ENCODE measurements around the gene P2RY8.
"Not testable (repeated sequence)": the region's sequence is repeated elsewhere in the genome, so short reads cannot be mapped to it uniquely, and the experiment has no call there.

Gene P2RY8

DNA sequence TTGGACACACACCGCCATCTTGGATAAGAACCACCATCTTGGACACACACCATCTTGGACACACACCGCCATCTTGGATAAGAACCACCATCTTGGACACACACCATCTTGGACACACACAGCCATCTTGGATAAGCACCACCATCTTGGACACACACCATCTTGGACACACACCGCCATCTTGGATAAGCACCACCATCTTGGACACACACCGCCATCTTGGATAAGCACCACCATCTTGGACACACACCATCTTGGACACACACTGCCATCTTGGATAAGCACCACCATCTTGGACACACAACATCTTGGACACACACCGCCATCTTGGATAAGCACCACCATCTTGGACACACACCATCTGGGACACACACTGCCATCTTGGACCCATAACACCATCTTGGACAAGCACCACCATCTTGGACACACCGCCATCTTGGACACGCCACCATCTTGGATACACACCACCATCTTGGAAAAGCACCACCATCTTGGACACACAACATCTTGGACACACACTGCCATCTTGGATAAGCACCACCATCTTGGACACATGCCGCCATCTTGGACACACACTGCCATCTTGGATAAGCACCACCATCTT, 88.9 kb downstream of the P2RY8 start:
- TF ChIP-seq, protein P1, sequence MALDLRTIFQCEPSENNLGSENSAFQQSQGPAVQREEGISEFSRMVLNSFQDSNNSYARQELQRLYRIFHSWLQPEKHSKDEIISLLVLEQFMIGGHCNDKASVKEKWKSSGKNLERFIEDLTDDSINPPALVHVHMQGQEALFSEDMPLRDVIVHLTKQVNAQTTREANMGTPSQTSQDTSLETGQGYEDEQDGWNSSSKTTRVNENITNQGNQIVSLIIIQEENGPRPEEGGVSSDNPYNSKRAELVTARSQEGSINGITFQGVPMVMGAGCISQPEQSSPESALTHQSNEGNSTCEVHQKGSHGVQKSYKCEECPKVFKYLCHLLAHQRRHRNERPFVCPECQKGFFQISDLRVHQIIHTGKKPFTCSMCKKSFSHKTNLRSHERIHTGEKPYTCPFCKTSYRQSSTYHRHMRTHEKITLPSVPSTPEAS (tag by site-specific recombination; IDR thresholded peaks at IDR 0.05): peak; percentile 85
- TF ChIP-seq YY1 (tag by site-specific recombination; IDR thresholded peaks at IDR 0.05) (peak; percentile 99; the same call in 1 of the 2 replicates), ZNF707 (tag by site-specific recombination; IDR thresholded peaks at IDR 0.05) (peak; percentile 11; the same call in 1 of the 2 replicates), ZNF324 (tag by site-specific recombination; IDR thresholded peaks at IDR 0.05) (0 out of 2 replicates have a peak, but pooled peaks have one; percentile 39), ZNF157 (tag by site-specific recombination; IDR thresholded peaks at IDR 0.05) (0 out of 2 replicates have a peak, but pooled peaks have one; percentile 28), YY2 (tag by site-specific recombination; IDR thresholded peaks at IDR 0.05) (peak; percentile 98)
- TF ChIP-seq, protein P2, sequence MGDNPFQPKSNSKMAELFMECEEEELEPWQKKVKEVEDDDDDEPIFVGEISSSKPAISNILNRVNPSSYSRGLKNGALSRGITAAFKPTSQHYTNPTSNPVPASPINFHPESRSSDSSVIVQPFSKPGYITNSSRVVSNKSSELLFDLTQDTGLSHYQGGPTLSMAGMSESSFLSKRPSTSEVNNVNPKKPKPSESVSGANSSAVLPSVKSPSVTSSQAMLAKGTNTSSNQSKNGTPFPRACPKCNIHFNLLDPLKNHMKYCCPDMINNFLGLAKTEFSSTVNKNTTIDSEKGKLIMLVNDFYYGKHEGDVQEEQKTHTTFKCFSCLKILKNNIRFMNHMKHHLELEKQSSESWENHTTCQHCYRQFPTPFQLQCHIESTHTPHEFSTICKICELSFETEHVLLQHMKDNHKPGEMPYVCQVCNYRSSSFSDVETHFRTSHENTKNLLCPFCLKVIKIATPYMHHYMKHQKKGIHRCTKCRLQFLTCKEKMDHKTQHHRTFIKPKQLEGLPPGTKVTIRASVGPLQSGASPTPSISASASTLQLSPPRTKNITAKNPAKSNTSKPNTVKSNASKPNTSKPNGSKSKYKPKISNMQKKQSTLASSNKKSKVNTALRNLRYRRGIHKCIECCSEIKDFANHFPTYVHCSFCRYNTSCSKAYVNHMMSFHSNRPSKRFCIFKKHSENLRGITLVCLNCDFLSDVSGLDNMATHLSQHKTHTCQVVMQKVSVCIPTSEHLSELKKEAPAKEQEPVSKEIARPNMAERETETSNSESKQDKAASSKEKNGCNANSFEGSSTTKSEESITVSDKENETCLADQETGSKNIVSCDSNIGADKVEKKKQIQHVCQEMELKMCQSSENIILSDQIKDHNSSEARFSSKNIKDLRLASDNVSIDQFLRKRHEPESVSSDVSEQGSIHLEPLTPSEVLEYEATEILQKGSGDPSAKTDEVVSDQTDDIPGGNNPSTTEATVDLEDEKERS (tag by site-specific recombination; IDR thresholded peaks at IDR 0.05): peak; percentile 96
- H3K4me1 ChIP-seq (ENCODE audit: control insufficient read depth, insufficient read depth, low read length); H3K27ac ChIP-seq (ENCODE audit: extremely low read depth, low read depth, low read length); POLR2A ChIA-PET; H3K9me3 ChIP-seq (ENCODE audit: control insufficient read depth, insufficient read depth, low read depth, low read length); CTCF ChIA-PET; H3K4me3 ChIP-seq (ENCODE audit: low read depth, low read length): not testable (repeated sequence)
- peaks cover 0 to 18% of the 10 kb centered on the region in 2 experiments; a peak in 1 of 3 replicates for H3K36me3 ChIP-seq (ENCODE audit: control insufficient read depth in 2 of 2, insufficient read depth in 1 of 2, low read length in 2 of 2)

DNA sequence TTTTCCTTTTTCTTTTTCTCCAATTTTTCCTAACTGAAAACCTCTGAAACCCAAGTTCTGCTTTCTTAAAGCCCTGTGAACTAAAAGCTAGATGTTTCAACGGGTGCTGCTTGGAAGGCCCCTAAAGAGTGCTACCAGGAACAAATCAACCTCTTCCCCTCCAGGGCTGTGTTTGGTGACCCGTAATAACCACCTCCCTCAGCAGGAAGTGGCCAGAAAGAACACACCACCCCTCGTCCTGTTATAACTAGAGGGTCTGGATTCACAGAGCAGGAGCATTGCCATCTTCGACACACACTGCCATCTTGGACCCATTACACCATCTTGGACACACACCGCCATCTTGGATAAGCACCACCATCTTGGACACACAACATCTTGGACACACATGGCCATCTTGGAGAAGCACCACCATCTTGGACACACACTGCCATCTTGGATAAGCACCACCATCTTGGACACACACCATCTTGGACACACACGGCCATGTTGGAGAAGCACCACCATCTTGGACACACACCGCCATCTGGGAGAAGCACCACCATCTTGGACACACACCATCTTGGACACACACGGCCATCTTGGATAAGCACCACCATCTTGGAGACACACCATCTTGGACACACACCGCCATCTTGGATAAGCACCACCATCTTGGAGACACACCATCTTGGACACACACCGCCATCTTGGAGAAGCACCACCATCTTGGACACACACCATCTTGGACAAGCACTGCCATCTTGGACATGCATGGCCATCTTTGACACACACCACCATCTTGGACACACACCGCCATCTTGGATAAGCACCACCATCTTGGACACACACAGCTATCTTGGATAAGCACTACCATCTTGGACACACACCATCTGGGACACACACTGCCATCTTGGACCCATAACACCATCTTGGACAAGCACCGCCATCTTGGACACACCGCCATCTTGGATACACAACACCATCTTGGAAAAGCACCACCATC, 89.7 kb downstream of the P2RY8 start:
- H3K4me1 ChIP-seq (ENCODE audit: control insufficient read depth, insufficient read depth, low read length); H3K9me3 ChIP-seq (ENCODE audit: control insufficient read depth, insufficient read depth, low read depth, low read length); H3K4me3 ChIP-seq (ENCODE audit: low read depth, low read length); POLR2A ChIA-PET; H3K27ac ChIP-seq (ENCODE audit: extremely low read depth, low read depth, low read length); CTCF ChIA-PET: not testable (repeated sequence)
- peaks cover 0 to 18% of the 10 kb centered on the region in 2 experiments; a peak in 1 of 3 replicates for H3K36me3 ChIP-seq (ENCODE audit: control insufficient read depth in 2 of 2, insufficient read depth in 1 of 2, low read length in 2 of 2)
- 0 out of 2 replicates have a peak, but pooled peaks have one; percentile 21 for TF ChIP-seq ZNF76 (tag by site-specific recombination; IDR thresholded peaks at IDR 0.05; ENCODE audit: borderline replicate concordance, low read depth)
- TF ChIP-seq, protein P1 (tag by site-specific recombination; IDR thresholded peaks at IDR 0.05): peak; percentile 73; the same call in 1 of the 2 replicates
- peak; percentile 98 for TF ChIP-seq YY1 (tag by site-specific recombination; IDR thresholded peaks at IDR 0.05)
- TF ChIP-seq, protein P2 (tag by site-specific recombination; IDR thresholded peaks at IDR 0.05): peak; percentile 96
- TF ChIP-seq, protein P3, sequence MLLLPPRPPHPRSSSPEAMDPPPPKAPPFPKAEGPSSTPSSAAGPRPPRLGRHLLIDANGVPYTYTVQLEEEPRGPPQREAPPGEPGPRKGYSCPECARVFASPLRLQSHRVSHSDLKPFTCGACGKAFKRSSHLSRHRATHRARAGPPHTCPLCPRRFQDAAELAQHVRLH (tag by site-specific recombination; IDR thresholded peaks at IDR 0.05): 0 out of 2 replicates have a peak, but pooled peaks have one; percentile 8
- TF ChIP-seq YY2 (tag by site-specific recombination; IDR thresholded peaks at IDR 0.05): peak; percentile 98
- peak; percentile 19; the same call in 1 of the 2 replicates for TF ChIP-seq GLI4 (tag by site-specific recombination; IDR thresholded peaks at IDR 0.05)

Data from HEK293 (cell line).